Measurements from ENCODE around the gene JUN.

DNA sequence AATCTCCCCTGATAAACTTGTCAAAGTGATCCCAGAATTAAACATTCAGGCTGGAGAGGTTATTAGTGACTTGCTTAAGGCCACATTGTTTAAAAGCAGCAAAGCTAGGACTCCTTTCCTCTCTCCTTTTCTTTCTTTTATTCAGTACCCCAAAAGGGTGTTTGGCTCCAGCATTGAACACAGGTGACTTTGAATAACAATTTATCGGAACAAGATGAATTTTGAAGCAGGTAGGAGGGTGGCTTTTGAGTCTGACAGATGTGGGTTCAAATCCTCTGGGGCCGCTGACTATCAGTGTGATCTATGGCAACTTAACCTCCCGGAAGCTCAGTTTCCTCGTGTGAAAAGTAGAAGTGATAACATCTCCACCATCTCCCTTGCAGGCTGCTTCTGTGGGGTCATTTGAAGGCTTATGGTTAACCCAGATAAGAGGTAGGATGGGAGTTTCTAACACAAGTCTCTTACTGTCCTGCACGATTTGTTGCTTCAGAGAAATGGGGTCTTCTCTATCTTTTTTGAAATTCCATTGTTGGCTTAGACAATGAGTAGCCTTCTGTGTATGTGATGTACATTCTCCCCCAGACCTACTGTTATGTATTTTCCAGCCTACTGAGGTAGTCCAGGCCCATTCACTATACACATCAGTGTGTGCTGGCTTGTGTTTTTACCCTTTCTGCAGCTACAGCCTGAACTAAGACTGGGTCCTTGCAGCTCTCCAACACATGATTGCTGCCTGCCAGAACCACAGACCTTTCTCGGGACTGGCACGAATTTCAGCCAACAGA is 29.0 kb downstream of the JUN start:
- no peak for TF ChIP-seq FOXK2 (IDR thresholded peaks at IDR 0.05)
- no peak for TF ChIP-seq FOXM1 (IDR thresholded peaks at IDR 0.05; ENCODE audit: borderline replicate concordance)
- no peak for TF ChIP-seq SUZ12 (IDR thresholded peaks at IDR 0.05)
- no peak for TF ChIP-seq BHLHE40 (IDR thresholded peaks at IDR 0.05; ENCODE audit: borderline replicate concordance)
- no peak for TF ChIP-seq CTBP1 (IDR thresholded peaks at IDR 0.05; ENCODE audit: borderline replicate concordance)
- TF ChIP-seq SP1 (IDR thresholded peaks at IDR 0.05) = no peak
- no peak for TF ChIP-seq HDGF (IDR thresholded peaks at IDR 0.05; ENCODE audit: borderline replicate concordance)
- TF ChIP-seq ELF4 (IDR thresholded peaks at IDR 0.05) = no peak
- TF ChIP-seq PKNOX1 (IDR thresholded peaks at IDR 0.05) = no peak

All from HEK293T (cell line).